ENCODE measurements around the gene ZNF524.

Gene ZNF524

DNA sequence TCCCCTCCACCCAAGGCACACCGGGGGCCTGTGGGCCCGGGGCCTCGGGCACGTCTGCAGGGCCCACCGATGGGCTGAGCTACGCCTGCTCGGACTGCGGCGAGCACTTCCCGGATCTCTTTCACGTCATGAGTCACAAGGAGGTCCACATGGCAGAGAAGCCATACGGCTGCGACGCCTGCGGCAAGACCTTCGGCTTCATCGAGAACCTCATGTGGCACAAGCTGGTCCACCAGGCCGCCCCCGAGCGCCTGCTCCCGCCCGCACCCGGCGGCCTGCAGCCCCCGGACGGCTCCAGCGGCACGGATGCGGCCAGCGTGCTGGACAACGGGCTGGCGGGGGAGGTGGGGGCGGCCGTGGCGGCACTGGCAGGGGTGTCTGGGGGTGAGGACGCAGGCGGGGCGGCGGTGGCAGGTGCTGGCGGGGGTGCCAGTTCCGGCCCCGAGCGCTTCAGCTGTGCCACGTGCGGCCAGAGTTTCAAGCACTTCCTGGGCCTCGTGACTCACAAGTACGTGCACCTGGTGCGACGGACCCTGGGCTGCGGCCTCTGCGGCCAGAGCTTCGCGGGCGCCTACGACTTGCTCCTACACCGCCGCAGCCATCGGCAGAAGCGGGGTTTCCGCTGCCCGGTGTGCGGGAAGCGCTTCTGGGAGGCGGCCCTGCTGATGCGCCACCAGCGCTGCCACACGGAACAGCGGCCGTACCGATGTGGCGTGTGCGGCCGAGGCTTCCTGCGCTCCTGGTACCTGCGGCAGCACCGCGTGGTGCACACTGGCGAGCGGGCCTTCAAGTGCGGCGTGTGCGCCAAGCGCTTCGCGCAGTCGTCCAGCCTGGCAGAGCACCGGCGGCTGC, 15.7 kb downstream of the ZNF524 start:
- TF ChIP-seq, protein P1, sequence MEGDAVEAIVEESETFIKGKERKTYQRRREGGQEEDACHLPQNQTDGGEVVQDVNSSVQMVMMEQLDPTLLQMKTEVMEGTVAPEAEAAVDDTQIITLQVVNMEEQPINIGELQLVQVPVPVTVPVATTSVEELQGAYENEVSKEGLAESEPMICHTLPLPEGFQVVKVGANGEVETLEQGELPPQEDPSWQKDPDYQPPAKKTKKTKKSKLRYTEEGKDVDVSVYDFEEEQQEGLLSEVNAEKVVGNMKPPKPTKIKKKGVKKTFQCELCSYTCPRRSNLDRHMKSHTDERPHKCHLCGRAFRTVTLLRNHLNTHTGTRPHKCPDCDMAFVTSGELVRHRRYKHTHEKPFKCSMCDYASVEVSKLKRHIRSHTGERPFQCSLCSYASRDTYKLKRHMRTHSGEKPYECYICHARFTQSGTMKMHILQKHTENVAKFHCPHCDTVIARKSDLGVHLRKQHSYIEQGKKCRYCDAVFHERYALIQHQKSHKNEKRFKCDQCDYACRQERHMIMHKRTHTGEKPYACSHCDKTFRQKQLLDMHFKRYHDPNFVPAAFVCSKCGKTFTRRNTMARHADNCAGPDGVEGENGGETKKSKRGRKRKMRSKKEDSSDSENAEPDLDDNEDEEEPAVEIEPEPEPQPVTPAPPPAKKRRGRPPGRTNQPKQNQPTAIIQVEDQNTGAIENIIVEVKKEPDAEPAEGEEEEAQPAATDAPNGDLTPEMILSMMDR (IDR thresholded peaks at IDR 0.05; ENCODE audit: low read depth, low read length, missing control alignments): no peak
- no peak overlapping the region for H3K4me3 ChIP-seq (ENCODE audit: low read depth, low read length)
- DNase-seq (ENCODE audit: low read depth): no peak

DNA sequence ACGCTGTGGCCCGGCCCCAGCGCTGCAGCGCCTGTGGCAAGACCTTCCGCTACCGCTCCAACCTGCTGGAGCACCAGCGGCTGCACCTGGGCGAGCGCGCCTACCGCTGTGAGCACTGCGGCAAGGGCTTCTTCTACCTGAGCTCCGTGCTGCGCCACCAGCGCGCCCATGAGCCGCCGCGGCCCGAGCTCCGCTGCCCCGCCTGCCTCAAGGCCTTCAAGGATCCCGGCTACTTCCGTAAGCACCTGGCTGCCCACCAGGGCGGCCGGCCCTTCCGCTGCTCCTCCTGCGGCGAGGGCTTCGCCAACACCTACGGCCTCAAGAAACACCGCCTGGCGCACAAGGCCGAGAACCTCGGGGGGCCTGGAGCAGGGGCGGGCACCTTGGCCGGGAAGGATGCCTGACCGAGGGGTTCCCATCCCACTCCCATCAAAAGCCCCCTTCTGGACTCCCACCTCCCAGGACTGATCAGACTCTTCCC, 16.3 kb downstream of the ZNF524 start:
- no peak for DNase-seq (ENCODE audit: low read depth)
- no peak overlapping the region for H3K4me3 ChIP-seq (ENCODE audit: low read depth, low read length)
- TF ChIP-seq, protein P1 (IDR thresholded peaks at IDR 0.05; ENCODE audit: low read depth, low read length, missing control alignments): no peak

DNA sequence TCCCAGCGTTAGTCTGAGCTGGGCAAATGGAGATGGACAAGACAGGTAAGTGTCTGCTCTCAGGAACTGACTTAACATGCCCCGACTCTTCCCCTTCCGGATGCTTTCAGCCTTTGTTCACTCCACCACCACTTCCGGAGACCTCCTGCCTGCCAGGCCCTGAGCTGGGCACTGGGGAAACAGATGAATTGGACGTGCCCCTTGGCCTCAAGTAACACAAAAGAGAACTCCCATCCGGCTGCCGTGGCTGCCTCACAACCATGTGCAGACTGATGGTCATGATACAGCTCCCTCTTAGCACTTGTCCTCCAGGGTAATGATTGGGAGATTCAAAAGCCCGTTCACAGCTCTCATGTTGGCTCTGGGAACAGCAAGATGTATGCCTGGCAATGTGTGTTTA, 17.3 kb downstream of the ZNF524 start:
- DNase-seq (ENCODE audit: low read depth): no peak
- H3K4me3 ChIP-seq (ENCODE audit: low read depth, low read length): no peak overlapping the region
- TF ChIP-seq, protein P1 (IDR thresholded peaks at IDR 0.05; ENCODE audit: low read depth, low read length, missing control alignments): no peak

DNA sequence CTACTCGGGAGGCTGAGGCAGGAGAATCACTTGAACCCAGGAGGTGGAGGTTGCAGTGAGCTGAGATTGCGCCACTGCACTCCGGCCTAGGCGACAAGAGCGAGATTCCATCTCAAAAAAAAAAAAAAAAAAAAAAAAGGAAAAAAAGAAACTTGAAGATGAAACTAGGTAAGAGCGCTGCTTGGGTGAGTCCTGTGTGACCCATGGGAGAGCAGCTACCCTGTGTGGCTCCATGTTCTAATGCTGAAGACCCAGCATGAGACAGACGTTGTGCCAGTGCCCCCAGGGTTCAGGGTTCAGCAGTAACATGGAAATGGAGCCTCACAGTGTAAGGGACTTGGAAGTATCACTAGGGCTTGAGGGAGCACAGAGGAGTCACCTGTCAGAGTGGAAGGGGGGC, 18.3 kb downstream of the ZNF524 start:
- TF ChIP-seq, protein P1 (IDR thresholded peaks at IDR 0.05; ENCODE audit: low read depth, low read length, missing control alignments): no peak
- no peak for DNase-seq (ENCODE audit: low read depth)
- H3K4me3 ChIP-seq (ENCODE audit: low read depth, low read length): no peak overlapping the region

DNA sequence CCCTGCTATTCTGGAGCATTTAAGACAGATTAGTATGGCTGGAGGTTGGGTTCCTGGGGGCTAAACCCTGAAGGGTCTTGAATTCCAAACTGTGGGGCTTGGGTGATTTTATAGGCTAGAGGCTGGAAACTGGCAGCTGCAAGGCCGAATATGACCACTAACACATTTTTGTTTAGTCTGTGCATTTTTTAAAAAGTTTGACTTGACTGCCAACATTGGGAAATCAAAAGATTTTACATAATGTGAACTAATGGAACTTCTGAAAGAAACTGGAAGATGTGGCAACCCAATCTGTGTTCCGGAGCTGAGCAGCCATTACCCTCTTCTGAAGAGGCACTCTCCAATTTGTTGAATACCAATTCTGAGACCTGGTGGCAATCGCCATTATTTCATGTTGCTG, 19.2 kb downstream of the ZNF524 start:
- TF ChIP-seq, protein P1 (IDR thresholded peaks at IDR 0.05; ENCODE audit: low read depth, low read length, missing control alignments): no peak
- no peak overlapping the region for H3K4me3 ChIP-seq (ENCODE audit: low read depth, low read length)
- DNase-seq (ENCODE audit: low read depth): no peak

DNA sequence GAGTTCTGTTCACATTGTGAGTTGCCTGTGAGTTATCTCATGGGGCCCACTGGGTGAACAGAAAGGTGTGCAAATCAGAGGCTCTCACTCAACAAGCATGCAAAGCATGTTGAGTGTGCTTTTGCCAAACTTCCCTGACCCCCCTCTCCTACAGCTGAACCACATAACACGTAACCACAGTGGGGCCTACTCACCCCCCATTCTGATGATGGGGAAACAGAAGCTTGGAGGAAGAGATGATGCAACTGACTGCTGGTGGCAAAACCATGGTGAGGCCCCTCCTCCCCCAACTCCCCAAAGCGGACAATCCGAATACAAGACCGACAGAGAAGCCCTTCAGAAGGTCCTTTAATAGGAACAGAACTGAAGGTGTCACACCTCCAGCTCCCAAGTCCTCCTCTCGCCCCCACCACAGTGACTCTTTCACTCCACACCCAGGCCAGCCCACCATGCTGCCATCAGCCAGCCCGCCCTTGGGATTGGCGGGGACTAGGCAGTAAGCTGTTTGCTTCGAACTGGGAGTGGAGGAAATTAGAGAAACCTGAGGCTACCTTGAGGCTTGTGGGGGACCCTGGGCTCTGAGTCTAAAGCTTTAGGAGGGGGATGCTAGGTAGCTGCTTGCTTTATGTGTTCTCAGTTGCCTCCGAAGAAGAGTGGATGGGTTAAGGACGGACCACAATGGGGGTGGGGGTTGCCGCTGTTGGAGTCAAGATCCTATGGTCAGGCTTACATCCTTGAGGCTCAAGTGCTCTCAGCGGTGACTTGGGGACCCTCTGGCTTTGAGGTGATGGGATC, 20.5 kb downstream of the ZNF524 start:
- TF ChIP-seq, protein P1 (IDR thresholded peaks at IDR 0.05; ENCODE audit: low read depth, low read length, missing control alignments): no peak
- no peak for DNase-seq (ENCODE audit: low read depth)

More for the DNA sequence above, 20.5 kb downstream of the ZNF524 start:
- no peak overlapping the region for H3K4me3 ChIP-seq (ENCODE audit: low read depth, low read length)

All from GM12864 (cell line).